Colonic mucosa (tissue), 4 donors: ENCODE results near the gene EPN1. TPM values are rescaled to one million over a fixed set of nuclear protein-coding genes. Genes with fewer than 3 reads are reported as not detected.
A peak's percentile ranks its signal among the peaks of the same experiment; 100 is the strongest.

Source experiments
- DNase-seq: peaks from one replicate; pipeline ENCODE4 v3.0.0-alpha.2; 2020
- H3K27ac ChIP-seq: fragments of 200-600 bp; one replicate; pipeline ENCODE4 v1.8.0; 2021
- H3K27me3 ChIP-seq: fragments of 200-600 bp; one replicate; pipeline ENCODE4 v1.8.0; 2021
- H3K36me3 ChIP-seq: fragments of 200-600 bp; one replicate; pipeline ENCODE4 v1.8.0; 2021
- H3K4me1 ChIP-seq: fragments of 200-600 bp; one replicate; pipeline ENCODE4 v1.8.0; 2021; ENCODE audit warnings: mild to moderate bottlenecking
- H3K4me3 ChIP-seq: fragments of 200-600 bp; one replicate; pipeline ENCODE4 v1.8.0; 2021
- H3K9ac ChIP-seq, 2 donors: one replicate each; pipeline ENCODE4 v1.7.0; 2013; ENCODE audit warnings: control low read depth in 2 of 2, low read depth in 2 of 2, low read length in 2 of 2
- H3K9me3 ChIP-seq: fragments of 200-600 bp; one replicate; pipeline ENCODE4 v1.8.0; 2021
- CTCF ChIP-seq: fragments of 200-600 bp; IDR thresholded peaks from one replicate; pipeline ENCODE4 v1.8.0; 2022; ENCODE audit warnings: antibody characterized with exemption, mild to moderate bottlenecking
- intact Hi-C: fragments of 100-400 bp; cut with DNase I; formaldehyde crosslinking; loops from one replicate; pipeline ENCODE4 v1.14.1; 2022
- total RNA-seq, 2 donors: library from RNA; stranded (reverse); fragmentation: NEBNext Ultra II Directional in 1 of 2; extraction: Animal tissue kit (Norgen Biotek cat#: 25700) in 1 of 2; gene quantifications; one replicate each; pipeline ENCODE4 v1.2.1, GENCODE V29; 2021
- donor health status: healthy.
- donor health status: DM: no; HTN: no; CAD: no.
- donor health status: DM: no; HTN: no; CAD: no.

Gene EPN1
- total RNA-seq, 2 donors from 2014 or later, result 257 to 259 TPM

GRCh38 chr19:55673889-55674288 lies 1.1 kb upstream of the EPN1 start:
- Histone ChIP-seq H3K27ac (no peak overlapping the region), H3K36me3 (peaks cover 11% of the 10 kb centered on the region), H3K27me3 (no peaks in the 10 kb centered on the region), H3K9ac (no peak overlapping the region), H3K4me3 (no peak overlapping the region), H3K4me1 (peaks cover 26% of the 10 kb centered on the region), H3K9me3 (no peaks in the 10 kb centered on the region)
- TF ChIP-seq CTCF, result no peak
- intact Hi-C loops, result no loop called here
- no peak for DNase-seq

GRCh38 chr19:55674459-55674840 lies 576 bp upstream of the EPN1 start:
- Histone ChIP-seq H3K4me1 (peaks cover 26% of the 10 kb centered on the region), H3K36me3 (peaks cover 6% of the 10 kb centered on the region), H3K9ac (peak overlapping the region; percentile 48 to 63), H3K27me3 (no peaks in the 10 kb centered on the region), H3K27ac (peak overlapping the region; percentile 80), H3K4me3 (peak overlapping the region; percentile 65), H3K9me3 (no peaks in the 10 kb centered on the region)
- DNase-seq, result no peak
- intact Hi-C loops, result no loop called here
- TF ChIP-seq CTCF, result no peak

GRCh38 chr19:55675661-55676354 lies 782 bp downstream of the EPN1 start:
- Histone ChIP-seq H3K36me3 (peaks cover 1% of the 10 kb centered on the region), H3K9me3 (no peaks in the 10 kb centered on the region), H3K27me3 (no peaks in the 10 kb centered on the region), H3K9ac (peak overlapping the region; percentile 96 to 99), H3K27ac (peak overlapping the region; percentile 80), H3K4me3 (peak overlapping the region; percentile 65), H3K4me1 (peaks cover 26% of the 10 kb centered on the region)
- intact Hi-C loops, result no loop called here
- DNase-seq, result no peak
- TF ChIP-seq CTCF, result no peak

- Histone ChIP-seq H3K4me3 (peak overlapping the region; percentile 65), H3K27ac (peak overlapping the region; percentile 80)
Observed at GRCh38 chr19:55676383-55676782, 1.4 kb downstream of the EPN1 start.

GRCh38 chr19:55676889-55677505 lies 2.0 kb downstream of the EPN1 start:
- no peak for DNase-seq
- intact Hi-C loops, result no loop called here
- Histone ChIP-seq H3K9me3 (no peaks in the 10 kb centered on the region), H3K4me3 (peak overlapping the region; percentile 6), H3K27ac (peak overlapping the region; percentile 66), H3K4me1 (peaks cover 26% of the 10 kb centered on the region), H3K9ac (peak overlapping the region; percentile 4 to 99), H3K36me3 (no peaks in the 10 kb centered on the region), H3K27me3 (no peaks in the 10 kb centered on the region)
- TF ChIP-seq CTCF, result no peak

More at GRCh38 chr19:55676383-55676782, 1.4 kb downstream of the EPN1 start:
- no peaks in the 10 kb centered on the region for H3K36me3 ChIP-seq
- peak overlapping the region in 1 of 2 donors; percentile 99 for H3K9ac ChIP-seq
- no peaks in the 10 kb centered on the region for H3K27me3 ChIP-seq
- DNase-seq, result no peak
- no peaks in the 10 kb centered on the region for H3K9me3 ChIP-seq
- peaks cover 26% of the 10 kb centered on the region for H3K4me1 ChIP-seq
- intact Hi-C loops, result no loop called here
- TF ChIP-seq CTCF, result no peak
